Measurements from ENCODE around the gene KCNIP4. TPM values are rescaled to one million over a fixed set of nuclear protein-coding genes. Genes with fewer than 3 reads are reported as not detected.

The KCNIP4 gene
- total RNA-seq, 4 donors from 2014 or later, result 1.3 to 11.1 TPM; not detected in 2

DNA sequence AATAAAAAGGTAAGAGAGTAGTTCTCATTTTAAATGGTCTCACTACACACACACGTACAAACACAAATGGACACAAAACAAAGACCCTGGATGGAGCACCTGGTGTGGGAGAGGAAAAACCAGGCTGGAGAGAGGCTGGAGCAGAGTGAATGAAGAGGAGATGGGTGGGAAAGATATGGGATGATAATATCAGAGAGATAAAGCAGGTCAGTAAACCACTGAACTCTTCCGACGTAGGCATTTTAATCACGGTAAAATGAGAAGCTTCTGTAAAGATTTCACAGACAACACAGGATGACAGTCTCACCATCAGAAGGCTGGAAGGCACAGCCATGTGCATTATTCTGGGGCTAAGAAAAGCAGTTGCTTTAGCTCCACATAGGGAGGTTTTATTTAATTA is 532.8 kb downstream of the KCNIP4 start:
- intact Hi-C loops (cut with DNase I; ENCODE audit: low total_unique reads), result no loop called here
- no peak overlapping the region for H3K4me3 ChIP-seq
- H3K9me3 ChIP-seq, result no peaks in the 10 kb centered on the region
- DNase-seq, result no peak
- no peak overlapping the region for H3K27ac ChIP-seq
- H3K4me1 ChIP-seq, result no peaks in the 10 kb centered on the region
- H3K27me3 ChIP-seq, result no peaks in the 10 kb centered on the region
- TF ChIP-seq POLR2A (IDR thresholded peaks at IDR 0.05), result no peak
- TF ChIP-seq, protein P1, sequence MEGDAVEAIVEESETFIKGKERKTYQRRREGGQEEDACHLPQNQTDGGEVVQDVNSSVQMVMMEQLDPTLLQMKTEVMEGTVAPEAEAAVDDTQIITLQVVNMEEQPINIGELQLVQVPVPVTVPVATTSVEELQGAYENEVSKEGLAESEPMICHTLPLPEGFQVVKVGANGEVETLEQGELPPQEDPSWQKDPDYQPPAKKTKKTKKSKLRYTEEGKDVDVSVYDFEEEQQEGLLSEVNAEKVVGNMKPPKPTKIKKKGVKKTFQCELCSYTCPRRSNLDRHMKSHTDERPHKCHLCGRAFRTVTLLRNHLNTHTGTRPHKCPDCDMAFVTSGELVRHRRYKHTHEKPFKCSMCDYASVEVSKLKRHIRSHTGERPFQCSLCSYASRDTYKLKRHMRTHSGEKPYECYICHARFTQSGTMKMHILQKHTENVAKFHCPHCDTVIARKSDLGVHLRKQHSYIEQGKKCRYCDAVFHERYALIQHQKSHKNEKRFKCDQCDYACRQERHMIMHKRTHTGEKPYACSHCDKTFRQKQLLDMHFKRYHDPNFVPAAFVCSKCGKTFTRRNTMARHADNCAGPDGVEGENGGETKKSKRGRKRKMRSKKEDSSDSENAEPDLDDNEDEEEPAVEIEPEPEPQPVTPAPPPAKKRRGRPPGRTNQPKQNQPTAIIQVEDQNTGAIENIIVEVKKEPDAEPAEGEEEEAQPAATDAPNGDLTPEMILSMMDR (IDR thresholded peaks at IDR 0.05), result no peak
- no peaks in the 10 kb centered on the region for H3K36me3 ChIP-seq

GRCh38 chr4:21413807-21414370 is 534.7 kb downstream of the KCNIP4 start:
- no peaks in the 10 kb centered on the region for H3K9me3 ChIP-seq
- intact Hi-C loops (cut with DNase I; ENCODE audit: low total_unique reads), result no loop called here
- no peak overlapping the region for H3K4me3 ChIP-seq
- no peak overlapping the region for H3K27ac ChIP-seq
- TF ChIP-seq POLR2A (IDR thresholded peaks at IDR 0.05), result no peak
- no peak for DNase-seq
- no peaks in the 10 kb centered on the region for H3K27me3 ChIP-seq
- no peaks in the 10 kb centered on the region for H3K36me3 ChIP-seq
- H3K4me1 ChIP-seq, result no peaks in the 10 kb centered on the region

DNA sequence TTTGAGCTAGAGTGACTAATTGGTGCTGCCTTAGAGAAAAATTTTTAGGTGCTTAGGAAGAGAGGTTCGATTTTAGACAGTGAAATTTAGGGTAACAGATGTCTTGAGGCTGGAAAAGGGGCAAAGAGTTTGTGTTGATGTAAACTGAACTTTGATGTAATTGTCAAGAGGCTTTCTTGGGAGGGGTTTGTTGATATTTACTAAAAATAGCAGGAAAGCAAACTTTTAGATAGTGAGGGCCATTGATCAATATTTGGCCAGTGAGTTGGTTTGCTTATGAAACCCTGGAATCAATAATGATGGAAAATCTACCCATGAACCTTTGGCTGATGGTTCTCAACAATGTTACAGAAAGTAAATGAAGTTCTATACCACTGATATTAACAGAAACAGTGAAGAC is 537.5 kb downstream of the KCNIP4 start:
- no peaks in the 10 kb centered on the region for H3K9me3 ChIP-seq
- no peaks in the 10 kb centered on the region for H3K27me3 ChIP-seq
- intact Hi-C loops (cut with DNase I; ENCODE audit: low total_unique reads), result no loop called here
- no peak overlapping the region for H3K27ac ChIP-seq
- no peaks in the 10 kb centered on the region for H3K36me3 ChIP-seq
- TF ChIP-seq POLR2A (IDR thresholded peaks at IDR 0.05), result no peak
- TF ChIP-seq, protein P1 (IDR thresholded peaks at IDR 0.05), result no peak
- no peaks in the 10 kb centered on the region for H3K4me1 ChIP-seq
- DNase-seq, result no peak
- H3K4me3 ChIP-seq, result no peak overlapping the region

GRCh38 chr4:21410372-21410771 is 538.2 kb downstream of the KCNIP4 start:
- intact Hi-C loops (cut with DNase I; ENCODE audit: low total_unique reads), result no loop called here
- Histone ChIP-seq H3K4me3 (no peak overlapping the region), H3K27me3 (no peaks in the 10 kb centered on the region), H3K27ac (no peak overlapping the region), H3K9me3 (no peaks in the 10 kb centered on the region), H3K36me3 (no peaks in the 10 kb centered on the region), H3K4me1 (no peaks in the 10 kb centered on the region)
- no peak for DNase-seq
- TF ChIP-seq POLR2A (IDR thresholded peaks at IDR 0.05), result no peak
- TF ChIP-seq, protein P1 (IDR thresholded peaks at IDR 0.05), result no peak

DNA sequence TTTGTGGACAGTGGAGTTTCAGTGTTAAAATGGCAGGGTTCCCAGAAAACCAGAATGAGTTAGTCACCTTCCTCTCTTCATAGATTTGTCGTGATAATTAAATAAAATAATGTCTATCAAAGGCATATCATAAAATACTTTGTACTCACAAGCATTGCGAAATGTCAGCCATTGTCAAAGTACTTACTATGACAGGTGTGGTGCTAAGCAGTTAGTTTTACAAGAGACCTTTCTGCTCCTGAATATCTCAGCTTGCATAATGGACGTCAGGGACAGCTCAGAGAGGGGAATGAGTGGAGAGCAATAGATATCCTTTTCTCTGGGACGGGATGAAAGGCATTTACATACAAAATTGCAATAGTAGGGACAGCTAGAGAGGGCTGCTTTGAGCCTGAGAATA is 560.9 kb downstream of the KCNIP4 start:
- Histone ChIP-seq H3K27me3 (no peaks in the 10 kb centered on the region), H3K9me3 (no peaks in the 10 kb centered on the region), H3K36me3 (no peaks in the 10 kb centered on the region), H3K4me1 (no peaks in the 10 kb centered on the region), H3K4me3 (no peak overlapping the region), H3K27ac (no peak overlapping the region)
- no peak for DNase-seq
- TF ChIP-seq POLR2A (IDR thresholded peaks at IDR 0.05), result no peak
- TF ChIP-seq, protein P1 (IDR thresholded peaks at IDR 0.05), result no peak
- intact Hi-C loops (cut with DNase I; ENCODE audit: low total_unique reads), result no loop called here
